Suppressor macrophage (primary cell): ENCODE measurements around the gene C2CD3.

Experiments used
- DNase-seq, 4 experiments: peaks; one replicate each; pipeline ENCODE4 v3.0.0-alpha.2; 2020 to 2022

Gene C2CD3

GRCh38 chr11:74015919-74016684 is 154.7 kb downstream of the C2CD3 start:
- DNase-seq: no peak

- peak; percentile 31 to 55 (median 51) for DNase-seq
These were observed 155.9 kb downstream of the C2CD3 start for GRCh38 chr11:74014880-74015279.

- DNase-seq: no peak
These were observed 157.7 kb downstream of the C2CD3 start for GRCh38 chr11:74013141-74013540.

GRCh38 chr11:74012074-74012809 is 158.6 kb downstream of the C2CD3 start:
- no peak for DNase-seq

- DNase-seq: peak in 3 of 4 experiments; percentile 40 to 50 (median 42)
These were observed 159.3 kb downstream of the C2CD3 start for GRCh38 chr11:74011360-74012073.

- peak in 3 of 4 experiments; percentile 19 to 41 (median 31) for DNase-seq
These were observed 160.2 kb downstream of the C2CD3 start for GRCh38 chr11:74010306-74011300.

GRCh38 chr11:74009675-74010305 is 161.0 kb downstream of the C2CD3 start:
- DNase-seq: no peak

GRCh38 chr11:74009230-74009547 is 161.6 kb downstream of the C2CD3 start:
- no peak for DNase-seq

GRCh38 chr11:74008373-74009229 is 162.2 kb downstream of the C2CD3 start, which contains the start of gene UCP3:
TSS of gene UCP3 (minus strand) at chr11:74009085. CDS start at chr11:74007042, 2,043 bp downstream.
- DNase-seq: no peak

GRCh38 chr11:74007691-74008372 is 163.0 kb downstream of the C2CD3 start:
- DNase-seq: no peak

GRCh38 chr11:74006743-74007304 is 164.0 kb downstream of the C2CD3 start:
- DNase-seq: no peak

- no peak for DNase-seq
These were observed 164.9 kb downstream of the C2CD3 start for GRCh38 chr11:74005721-74006517.

- no peak for DNase-seq
These were observed 165.8 kb downstream of the C2CD3 start for GRCh38 chr11:74004759-74005615.

GRCh38 chr11:74004046-74004695 is 166.6 kb downstream of the C2CD3 start:
- no peak for DNase-seq

- DNase-seq: no peak
These were observed 168.0 kb downstream of the C2CD3 start for GRCh38 chr11:74002832-74003231.

- no peak for DNase-seq
These were observed 168.9 kb downstream of the C2CD3 start for GRCh38 chr11:74001822-74002286.
